Left lung (tissue), 10 donors: ENCODE measurements around the gene COA8. TPM values are rescaled to one million over a fixed set of nuclear protein-coding genes. Genes with fewer than 3 reads are reported as not detected.
A peak's percentile ranks its signal among the peaks of the same experiment; 100 is the strongest.

Experiments used
- ATAC-seq: fragments of 200-7000 bp; cut with Tn5 transposase; one replicate; pipeline ENCODE4 v1.9.1; 2020; ENCODE audit warnings: moderate library complexity
- DNase-seq, 4 donors: peaks; one replicate each; pipeline ENCODE4 v3.0.0-alpha.2; 2013 to 2020
- H3K27ac ChIP-seq, 2 donors: fragments of 200-600 bp; sonication (generic) in 1 of 2; one replicate each; pipeline versions ENCODE4 v1.5.0 to v1.8.0; 2020 to 2021
- H3K27me3 ChIP-seq, 2 donors: fragments of 200-600 bp; sonication (generic) in 1 of 2; one replicate each; pipeline versions ENCODE4 v1.5.0 to v1.8.0; 2020 to 2021
- H3K36me3 ChIP-seq, 2 donors: fragments of 200-600 bp; sonication (generic) in 1 of 2; one replicate each; pipeline versions ENCODE4 v1.5.0 to v1.8.0; 2020 to 2021
- H3K4me1 ChIP-seq, 2 donors: fragments of 200-600 bp; one replicate each; pipeline ENCODE4 v1.8.0; 2021
- H3K4me3 ChIP-seq, 2 donors: fragments of 200-600 bp; sonication (generic) in 1 of 2; one replicate each; pipeline versions ENCODE4 v1.5.0 to v1.8.0; 2020 to 2021; ENCODE audit warnings: mild to moderate bottlenecking in 1 of 2
- H3K9me3 ChIP-seq, 2 donors: fragments of 200-600 bp; sonication (generic) in 1 of 2; one replicate each; pipeline versions ENCODE4 v1.5.0 to v1.8.0; 2020 to 2021
- intact Hi-C, 2 donors: fragments of 100-400 bp; cut with DNase I; formaldehyde crosslinking; loops; one replicate each; pipeline versions ENCODE4 v1.11.2 to v1.14.2; 2022
- polyA plus RNA-seq, 6 donors: library from polyadenylated mRNA; unstranded; fragments of 120-200 nt; gene quantifications; one replicate each; pipeline ENCODE4 v1.2.1, GENCODE V29; 2013; ENCODE audit not compliant: insufficient read length in 6 of 6
- total RNA-seq, 2 donors: library from RNA; stranded (reverse); fragmentation: NEBNext Ultra II Directional; extraction: Animal tissue kit (Norgen Biotek cat#: 25700); gene quantifications; one replicate each; pipeline ENCODE4 v1.2.1, GENCODE V29; 2021
- TF ChIP-seq, protein P1 (sequence below), 2 donors: fragments of 200-600 bp; sonication (generic) in 1 of 2; IDR thresholded peaks; one replicate each; pipeline versions ENCODE4 v1.5.0 to v1.8.0; 2021; ENCODE audit warnings: antibody characterized with exemption in 2 of 2
- donor health status: DM: no; HTN: yes; CAD: no.
- donor health status: DM: no; HTN: no; CAD: no.

COA8 gene
- total and polyA plus RNA-seq, 8 donors = 33.2 to 41.7 (median 37.8) TPM

- DNase-seq = peak in 1 of 4 donors; percentile 76
- TF ChIP-seq, protein P1, sequence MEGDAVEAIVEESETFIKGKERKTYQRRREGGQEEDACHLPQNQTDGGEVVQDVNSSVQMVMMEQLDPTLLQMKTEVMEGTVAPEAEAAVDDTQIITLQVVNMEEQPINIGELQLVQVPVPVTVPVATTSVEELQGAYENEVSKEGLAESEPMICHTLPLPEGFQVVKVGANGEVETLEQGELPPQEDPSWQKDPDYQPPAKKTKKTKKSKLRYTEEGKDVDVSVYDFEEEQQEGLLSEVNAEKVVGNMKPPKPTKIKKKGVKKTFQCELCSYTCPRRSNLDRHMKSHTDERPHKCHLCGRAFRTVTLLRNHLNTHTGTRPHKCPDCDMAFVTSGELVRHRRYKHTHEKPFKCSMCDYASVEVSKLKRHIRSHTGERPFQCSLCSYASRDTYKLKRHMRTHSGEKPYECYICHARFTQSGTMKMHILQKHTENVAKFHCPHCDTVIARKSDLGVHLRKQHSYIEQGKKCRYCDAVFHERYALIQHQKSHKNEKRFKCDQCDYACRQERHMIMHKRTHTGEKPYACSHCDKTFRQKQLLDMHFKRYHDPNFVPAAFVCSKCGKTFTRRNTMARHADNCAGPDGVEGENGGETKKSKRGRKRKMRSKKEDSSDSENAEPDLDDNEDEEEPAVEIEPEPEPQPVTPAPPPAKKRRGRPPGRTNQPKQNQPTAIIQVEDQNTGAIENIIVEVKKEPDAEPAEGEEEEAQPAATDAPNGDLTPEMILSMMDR (IDR thresholded peaks at IDR 0.05) = no peak
- intact Hi-C loops = no loop called here
Observed at GRCh38 chr14:103534576-103535061, 28.1 kb upstream of the COA8 start.

GRCh38 chr14:103535081-103535890 lies 27.5 kb upstream of the COA8 start:
- peaks cover 2 to 26% of the 10 kb centered on the region in 2 donors for H3K4me1 ChIP-seq
- H3K27ac ChIP-seq = no peak overlapping the region
- no peaks in the 10 kb centered on the region for H3K9me3 ChIP-seq
- peaks cover 0 to 24% of the 10 kb centered on the region in 2 donors for H3K27me3 ChIP-seq
- peaks cover 0 to 58% of the 10 kb centered on the region in 2 donors for H3K36me3 ChIP-seq
- no peak overlapping the region for H3K4me3 ChIP-seq
- intact Hi-C loops = no loop called here
- ATAC-seq (no peak), DNase-seq (peak in 1 of 4 donors; percentile 68)
- TF ChIP-seq, protein P1 (IDR thresholded peaks at IDR 0.05) = no peak

More at GRCh38 chr14:103534576-103535061, 28.1 kb upstream of the COA8 start:
- H3K4me1 ChIP-seq = peaks cover 3 to 30% of the 10 kb centered on the region in 2 donors
- H3K4me3 ChIP-seq = no peak overlapping the region
- peaks cover 0 to 18% of the 10 kb centered on the region in 2 donors for H3K27me3 ChIP-seq
- peaks cover 0 to 58% of the 10 kb centered on the region in 2 donors for H3K36me3 ChIP-seq
- H3K9me3 ChIP-seq = no peaks in the 10 kb centered on the region
- no peak overlapping the region for H3K27ac ChIP-seq
- no peak for ATAC-seq

- intact Hi-C loops = no loop called here
- TF ChIP-seq, protein P1 (IDR thresholded peaks at IDR 0.05) = no peak
- Histone ChIP-seq H3K27me3 (peaks cover 0 to 27% of the 10 kb centered on the region in 2 donors), H3K4me3 (no peak overlapping the region), H3K27ac (no peak overlapping the region), H3K9me3 (no peaks in the 10 kb centered on the region), H3K4me1 (peaks cover 9 to 24% of the 10 kb centered on the region in 2 donors), H3K36me3 (peaks cover 0 to 51% of the 10 kb centered on the region in 2 donors)
- ATAC-seq = no peak
- peak in 1 of 4 donors; percentile 63 for DNase-seq
Observed at GRCh38 chr14:103535891-103536565, 26.7 kb upstream of the COA8 start.

DNA sequence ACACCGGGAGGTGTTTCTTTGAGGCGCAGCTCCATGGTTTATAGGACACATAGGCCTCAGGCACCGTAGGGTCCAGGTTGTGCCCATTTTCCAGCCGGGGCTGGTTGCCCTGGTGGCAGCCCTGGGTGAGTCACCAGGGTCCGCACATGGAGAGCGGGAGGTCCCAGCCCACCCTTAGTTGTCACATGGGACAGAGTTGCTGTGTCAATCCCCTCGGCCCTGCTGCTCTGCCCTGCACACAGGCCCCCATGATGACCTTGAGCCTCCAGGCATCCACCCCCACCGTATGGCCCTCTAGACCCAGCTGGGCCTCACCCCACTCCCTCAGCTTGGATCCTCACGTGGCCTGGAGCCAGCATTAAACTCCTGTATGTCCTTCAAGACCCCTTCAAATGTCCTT lies 26.1 kb upstream of the COA8 start:
- intact Hi-C loops = no loop called here
- H3K4me1 ChIP-seq = peaks cover 12 to 24% of the 10 kb centered on the region in 2 donors
- ATAC-seq (no peak), DNase-seq (peak in 1 of 4 donors; percentile 41)
- H3K9me3 ChIP-seq = no peaks in the 10 kb centered on the region
- H3K27ac ChIP-seq = no peak overlapping the region
- TF ChIP-seq, protein P1 (IDR thresholded peaks at IDR 0.05) = no peak
- H3K36me3 ChIP-seq = peaks cover 0 to 45% of the 10 kb centered on the region in 2 donors
- H3K27me3 ChIP-seq = peaks cover 0 to 34% of the 10 kb centered on the region in 2 donors
- no peak overlapping the region for H3K4me3 ChIP-seq
